Keratinocyte (primary cell): ENCODE measurements around the gene GDF9. TPM values are rescaled to one million over a fixed set of nuclear protein-coding genes. Genes with fewer than 3 reads are reported as not detected.

Experiments used
- DNase-seq: peaks from one replicate; pipeline ENCODE4 v3.0.0-alpha.2; 2011; ENCODE audit warnings: low read depth, missing footprints, low spot score
- FAIRE-seq: peaks from 2 replicates; lab custom pipeline; 2011; peaks lifted over from hg19 to GRCh38; lab: Jason Lieb, UNC
- H2AFZ ChIP-seq: 2 replicates; pipeline ENCODE4 v1.6.0; 2012; ENCODE audit warnings: low read length, control low read depth, inconsistent platforms; ENCODE audit not compliant: control insufficient read depth
- H3K27ac ChIP-seq: 2 replicates; pipeline ENCODE4 v1.5.1; 2011; ENCODE audit warnings: low read length; ENCODE audit not compliant: control insufficient read depth, insufficient read depth
- H3K27me3 ChIP-seq: 3 replicates; pipeline ENCODE4 v1.6.0; 2011; ENCODE audit warnings: low read length; ENCODE audit not compliant: control insufficient read depth, insufficient read depth; ENCODE audit errors: extremely low read depth
- H3K36me3 ChIP-seq, 2 experiments: 2 replicates in 1 of 2; 3 replicates in 1 of 2; pipeline ENCODE4 v1.5.1; 2011; ENCODE audit warnings: low read length in 2 of 2, mild to moderate bottlenecking in 1 of 2; ENCODE audit not compliant: control insufficient read depth in 2 of 2, insufficient read depth in 2 of 2; ENCODE audit errors: extremely low read depth in 1 of 2
- H3K4me1 ChIP-seq: 3 replicates; pipeline ENCODE4 v1.5.1; 2011; ENCODE audit warnings: low read length; ENCODE audit not compliant: control insufficient read depth, insufficient read depth; ENCODE audit errors: extremely low read depth
- H3K4me2 ChIP-seq: 3 replicates; pipeline ENCODE4 v1.6.0; 2011; ENCODE audit warnings: low read depth, low read length; ENCODE audit not compliant: control insufficient read depth, insufficient read depth; ENCODE audit errors: extremely low read depth
- H3K4me3 ChIP-seq, 3 experiments: fragments of 200-600 bp in 1 of 3; sonication (generic) in 1 of 3; 2 replicates in 2 of 3; 3 replicates in 1 of 3; pipeline ENCODE4 v1.5.1; 2011 to 2016; ENCODE audit warnings: low read length in 3 of 3, mild to moderate bottlenecking in 3 of 3, control low read depth in 2 of 3, inconsistent platforms in 1 of 3, low read depth in 1 of 3, mixed read lengths in 1 of 3, mixed run types in 1 of 3, moderate library complexity in 1 of 3; ENCODE audit not compliant: control insufficient read depth in 2 of 3, insufficient read depth in 2 of 3; ENCODE audit errors: extremely low read depth in 1 of 3
- H3K79me2 ChIP-seq: 2 replicates; pipeline ENCODE4 v1.6.0; 2012; ENCODE audit warnings: low read length; ENCODE audit not compliant: control insufficient read depth, insufficient read depth
- H3K9ac ChIP-seq: 3 replicates; pipeline ENCODE4 v1.6.0; 2011; ENCODE audit warnings: low read length; ENCODE audit not compliant: control insufficient read depth, insufficient read depth; ENCODE audit errors: extremely low read depth
- H3K9me1 ChIP-seq: 3 replicates; pipeline ENCODE4 v1.6.0; 2011; ENCODE audit warnings: low read length; ENCODE audit not compliant: control insufficient read depth, insufficient read depth; ENCODE audit errors: extremely low read depth
- H3K9me3 ChIP-seq: 2 replicates; pipeline ENCODE4 v1.5.1; 2012; ENCODE audit warnings: low read depth, low read length; ENCODE audit not compliant: control insufficient read depth
- H4K20me1 ChIP-seq: 3 replicates; pipeline ENCODE4 v1.6.0; 2011; ENCODE audit warnings: low read length; ENCODE audit not compliant: control insufficient read depth, insufficient read depth; ENCODE audit errors: extremely low read depth
- CTCF ChIP-seq, 3 experiments: IDR thresholded peaks in 1 of 3; conservative IDR thresholded peaks in 1 of 3; optimal IDR thresholded peaks in 1 of 3; 2 replicates in 2 of 3; 3 replicates in 1 of 3; pipeline versions ENCODE3 to v1.5.1; 2011; ENCODE audit warnings: low read length in 3 of 3, mild to moderate bottlenecking in 3 of 3, moderate library complexity in 2 of 3, control low read depth in 1 of 3, inconsistent platforms in 1 of 3; ENCODE audit not compliant: insufficient read depth in 2 of 3; ENCODE audit errors: extremely low read depth in 1 of 3
- EZH2 ChIP-seq: IDR thresholded peaks from one replicate; pipeline ENCODE4 v1.6.1; 2012; ENCODE audit warnings: inconsistent platforms, mild to moderate bottlenecking, low read length, moderate library complexity
- dilution Hi-C: fragments of 300-500 bp; cut with MboI; formaldehyde crosslinking; loops from one replicate; pipeline ENCODE4 v1.7.0; 2020; ENCODE audit warnings: low sequenced_read_pairs; ENCODE audit not compliant: extremely low pct_ligation_motif_present
- polyA plus RNA-seq, 5 experiments: library from polyadenylated mRNA; depleted of rRNA in 3 of 5; stranded (reverse) in 3 of 5; stranded (forward) in 1 of 5; unstranded in 1 of 5; fragments of >200 nt; gene quantifications; 1 replicate in 1 of 5; 2 replicates in 3 of 5; 3 replicates in 1 of 5; pipeline versions ENCODE4 v1.2.1 to v1.2.3, GENCODE V29; 2011 to 2012; ENCODE audit warnings: missing spikeins in 2 of 5, low read depth in 1 of 5, low replicate concordance in 1 of 5

Gene GDF9
- polyA plus RNA-seq, 1 donor (not counting 4 experiments of a cell fraction or from before 2014, with no cell fraction given), result 0.21 TPM

- TF ChIP-seq CTCF (optimal IDR thresholded peaks at IDR 0.05 in 1 of 3, IDR thresholded peaks at IDR 0.05 in 1 of 3, conservative IDR thresholded peaks at IDR 0.05 in 1 of 3; ENCODE audit: extremely low read depth in 1 of 3, insufficient read depth in 2 of 3, low read length in 3 of 3) (no peak), EZH2 (no peak)
- H3K4me3 ChIP-seq, result no peak overlapping the region
- no peak overlapping the region for H3K27ac ChIP-seq
- H3K27me3 ChIP-seq, result no peaks in the 10 kb centered on the region
- no peak for FAIRE-seq
- H3K9me3 ChIP-seq, result no peaks in the 10 kb centered on the region
- dilution Hi-C loops, result no loop called here
- no peak for DNase-seq
- no peak overlapping the region for H3K9ac ChIP-seq
- no peaks in the 10 kb centered on the region for H3K9me1 ChIP-seq
- no peaks in the 10 kb centered on the region for H3K4me1 ChIP-seq
- no peaks in the 10 kb centered on the region for H4K20me1 ChIP-seq
- no peak overlapping the region for H3K4me2 ChIP-seq
- H2AFZ ChIP-seq, result no peak overlapping the region
- H3K79me2 ChIP-seq, result no peaks in the 10 kb centered on the region
- peaks cover 22 to 38% of the 10 kb centered on the region in 2 experiments for H3K36me3 ChIP-seq
Measured at GRCh38 chr5:132884548-132884947, 18.3 kb upstream of the GDF9 start.

- Histone ChIP-seq H3K4me1 (no peaks in the 10 kb centered on the region), H3K27me3 (no peaks in the 10 kb centered on the region), H4K20me1 (no peaks in the 10 kb centered on the region), H3K36me3 (peaks cover 20 to 40% of the 10 kb centered on the region in 2 experiments), H3K79me2 (no peaks in the 10 kb centered on the region), H3K9me1 (no peaks in the 10 kb centered on the region), H3K27ac (no peak overlapping the region), H3K4me3 (no peak overlapping the region), H3K4me2 (no peak overlapping the region), H2AFZ (no peak overlapping the region), H3K9ac (no peak overlapping the region), H3K9me3 (no peaks in the 10 kb centered on the region)
- TF ChIP-seq EZH2, result no peak
- TF ChIP-seq CTCF (optimal IDR thresholded peaks at IDR 0.05 in 1 of 3, IDR thresholded peaks at IDR 0.05 in 1 of 3, conservative IDR thresholded peaks at IDR 0.05 in 1 of 3; ENCODE audit: extremely low read depth in 1 of 3, insufficient read depth in 2 of 3, low read length in 3 of 3), result peak; percentile 50 to 72 (median 65)
- dilution Hi-C loops, result no loop called here
- DNase-seq (peak; percentile 11), FAIRE-seq (no peak)
Measured at GRCh38 chr5:132883261-132883834, 17.1 kb upstream of the GDF9 start.
